NK-92 (cell line): Measurements from ENCODE around the gene TMEM208.

ENCODE experiments used
- DNase-seq: peaks from one replicate; lab custom pipeline; 2025; ENCODE audit not compliant: unreplicated experiment; lab: John Stamatoyannopoulos, UW

Gene TMEM208

DNA sequence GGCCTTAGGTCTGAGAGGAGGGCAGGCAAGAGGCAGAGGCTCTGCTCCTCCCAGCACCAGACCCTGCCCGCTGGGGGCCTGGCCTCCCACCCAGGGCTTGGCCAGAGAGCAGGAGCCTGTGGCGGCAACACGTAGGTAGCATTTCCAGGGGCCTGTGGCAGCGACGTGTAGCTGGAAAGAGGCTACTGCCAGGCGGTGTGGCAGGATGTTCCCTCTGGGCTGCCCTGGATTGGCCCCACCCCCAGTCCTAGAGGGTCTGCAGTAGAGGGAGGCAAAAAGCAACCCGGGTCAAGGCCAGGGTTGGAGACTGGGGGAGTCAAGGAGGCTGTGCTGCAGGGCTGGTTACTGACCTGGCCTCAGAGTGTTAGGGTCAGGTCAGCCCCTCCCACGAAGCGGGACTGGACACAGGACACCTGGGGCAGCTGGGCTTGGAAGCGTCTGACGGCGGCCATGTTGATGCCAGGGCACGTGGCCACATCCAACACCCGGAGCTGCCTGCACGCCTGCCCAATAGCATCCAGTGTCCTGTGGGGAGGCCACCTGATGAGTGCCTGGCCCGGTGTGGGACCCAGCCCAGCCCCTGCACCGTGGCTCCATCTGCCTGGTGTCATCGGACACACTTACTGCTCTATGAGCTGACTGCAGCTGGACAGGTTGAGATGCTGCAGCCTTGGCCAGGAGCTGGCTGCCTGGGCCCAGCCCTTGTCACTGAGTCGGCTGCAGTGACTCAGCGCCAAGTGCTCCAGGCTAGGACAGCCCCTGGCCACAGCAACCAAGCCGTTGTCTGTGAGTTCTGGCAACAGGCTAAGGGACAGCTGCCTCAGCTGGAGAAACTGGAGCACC lies 19.5 kb upstream of the TMEM208 start:
- no peak for DNase-seq

DNA sequence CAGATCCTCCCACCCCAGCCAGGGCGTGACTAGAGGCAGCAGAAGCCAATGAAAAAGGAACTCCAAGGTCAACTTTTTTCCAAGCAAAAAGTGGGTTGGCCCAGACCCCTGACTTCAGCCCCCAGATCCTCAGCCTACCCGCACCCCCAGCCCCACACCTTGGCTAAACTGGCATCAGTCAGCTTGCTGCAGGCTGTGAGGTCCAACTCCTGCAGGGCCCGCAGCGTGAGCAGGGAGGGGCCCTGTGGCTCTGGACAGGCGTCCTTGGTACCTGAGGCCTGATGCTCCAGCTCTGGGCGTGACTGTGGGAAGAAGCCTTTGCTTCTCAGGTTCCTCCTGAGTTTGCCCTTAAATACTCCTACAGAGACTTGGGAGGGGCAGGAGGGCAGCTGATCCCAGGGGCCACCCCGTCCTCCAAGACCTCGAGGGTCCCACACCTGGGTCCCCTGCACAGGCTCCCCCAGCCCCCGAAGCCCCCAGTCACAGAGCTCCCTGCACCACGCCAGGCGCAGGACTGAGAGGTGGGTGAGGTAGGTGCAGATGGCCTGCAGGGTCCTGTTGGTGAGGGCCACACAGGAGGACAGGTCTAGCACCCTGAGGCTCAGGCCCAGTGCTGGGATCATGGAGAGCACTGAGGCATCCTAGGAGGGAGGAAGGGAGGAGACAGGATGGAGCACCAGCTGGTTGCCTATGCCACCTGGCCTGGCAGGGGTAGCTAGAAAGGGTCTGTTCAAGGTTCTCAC lies 18.6 kb upstream of the TMEM208 start:
- no peak for DNase-seq

DNA sequence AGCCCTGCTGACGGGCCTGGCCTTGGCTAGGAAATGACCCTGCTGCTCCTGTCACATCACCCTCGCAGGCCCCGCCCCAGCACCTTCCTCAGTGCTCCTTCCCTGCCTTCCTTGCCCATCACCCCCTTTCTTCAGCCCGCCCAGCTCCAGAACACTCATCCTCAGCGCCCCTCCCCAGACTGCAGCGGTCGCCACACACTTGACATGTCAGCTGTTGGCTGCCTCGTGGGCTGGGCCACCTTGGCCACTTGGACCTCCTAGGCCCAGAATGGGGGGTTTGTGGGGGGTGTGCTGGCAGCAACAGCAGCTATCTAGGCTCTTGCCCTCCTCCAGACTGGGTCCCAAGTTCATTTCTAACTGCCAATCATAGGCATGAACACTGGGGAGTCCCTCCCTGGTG lies 17.4 kb upstream of the TMEM208 start:
- DNase-seq: no peak

DNA sequence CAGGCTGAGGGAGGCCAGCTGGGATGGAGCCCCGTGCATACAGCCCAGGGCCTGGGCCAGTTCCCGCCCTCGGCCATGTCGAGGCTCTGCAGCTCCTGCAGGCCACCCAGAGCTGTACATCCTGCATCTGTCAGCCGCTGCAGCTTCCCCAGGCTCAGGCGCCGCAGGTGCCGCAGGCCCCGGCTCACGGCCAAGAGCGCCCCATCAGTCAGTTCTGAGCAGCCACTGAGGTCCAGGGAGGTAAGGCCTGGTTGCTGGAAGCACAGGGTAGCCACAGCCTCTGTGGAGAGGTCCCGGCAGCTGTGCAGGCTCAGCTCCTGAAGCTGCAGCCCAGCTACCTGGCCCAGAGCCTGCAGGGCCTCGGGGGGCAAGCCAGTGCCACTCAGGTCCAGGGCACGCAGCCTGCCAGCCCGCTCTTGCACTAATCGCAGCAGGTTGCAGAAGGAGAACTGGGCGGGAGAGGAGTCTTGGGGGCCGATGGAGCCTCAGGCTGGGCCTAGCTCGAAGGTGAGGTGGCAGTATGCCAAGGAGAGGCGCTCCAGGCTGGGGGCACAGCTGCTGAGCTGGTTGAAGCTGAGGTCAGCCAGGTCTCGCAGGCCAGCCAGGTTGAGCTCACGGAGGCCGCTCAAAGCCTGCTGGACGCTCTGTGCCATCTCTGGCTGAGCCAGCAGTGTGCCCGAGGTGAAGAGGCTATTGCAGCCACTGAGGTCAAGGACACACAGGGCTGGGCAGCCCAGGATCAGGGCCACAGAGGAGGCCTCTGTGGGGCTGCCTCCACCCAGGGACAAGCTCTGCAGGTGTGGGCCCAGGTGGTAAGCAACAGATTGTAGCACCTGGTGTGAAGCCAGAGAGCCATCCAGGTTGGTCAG lies 16.6 kb upstream of the TMEM208 start:
- no peak for DNase-seq

DNA sequence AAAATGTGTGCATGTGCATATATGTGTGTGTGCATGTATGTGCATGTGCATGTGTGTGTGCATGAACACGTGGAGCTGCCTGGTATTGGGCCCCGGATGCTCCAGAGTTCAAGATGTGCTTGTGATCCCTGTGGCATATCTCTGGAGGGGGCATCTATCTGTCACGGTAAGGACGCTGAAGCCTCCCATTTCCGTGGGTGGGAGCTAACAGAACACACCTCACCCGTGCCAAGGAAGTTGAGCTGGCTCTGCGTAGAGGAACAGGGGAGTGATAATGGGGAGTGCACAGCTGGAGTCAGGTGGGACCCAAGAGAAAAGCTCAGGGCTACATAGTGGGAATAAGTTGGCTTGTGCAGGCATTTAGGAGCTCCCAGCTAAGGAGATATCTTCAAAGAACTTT lies 15.3 kb upstream of the TMEM208 start:
- DNase-seq: no peak

DNA sequence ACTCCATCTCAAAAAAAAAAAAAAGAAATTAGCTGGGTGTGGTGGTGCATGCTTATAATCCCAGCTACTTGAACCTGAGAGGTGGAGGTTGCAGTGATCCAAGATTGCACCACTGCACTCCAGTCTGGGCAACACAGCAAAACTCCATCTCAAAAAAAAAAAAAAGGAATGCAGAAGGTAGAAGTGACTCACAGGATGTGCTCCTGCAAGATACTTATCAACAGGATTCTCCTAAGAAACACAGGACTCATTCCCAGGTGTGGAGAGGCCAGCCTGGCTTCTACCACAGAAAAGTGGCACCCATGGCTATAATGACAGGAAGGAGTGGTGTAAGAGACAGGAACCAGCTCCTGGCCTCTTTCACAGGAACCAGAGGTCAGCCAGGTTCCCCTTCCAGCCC lies 14.2 kb upstream of the TMEM208 start:
- DNase-seq: no peak

DNA sequence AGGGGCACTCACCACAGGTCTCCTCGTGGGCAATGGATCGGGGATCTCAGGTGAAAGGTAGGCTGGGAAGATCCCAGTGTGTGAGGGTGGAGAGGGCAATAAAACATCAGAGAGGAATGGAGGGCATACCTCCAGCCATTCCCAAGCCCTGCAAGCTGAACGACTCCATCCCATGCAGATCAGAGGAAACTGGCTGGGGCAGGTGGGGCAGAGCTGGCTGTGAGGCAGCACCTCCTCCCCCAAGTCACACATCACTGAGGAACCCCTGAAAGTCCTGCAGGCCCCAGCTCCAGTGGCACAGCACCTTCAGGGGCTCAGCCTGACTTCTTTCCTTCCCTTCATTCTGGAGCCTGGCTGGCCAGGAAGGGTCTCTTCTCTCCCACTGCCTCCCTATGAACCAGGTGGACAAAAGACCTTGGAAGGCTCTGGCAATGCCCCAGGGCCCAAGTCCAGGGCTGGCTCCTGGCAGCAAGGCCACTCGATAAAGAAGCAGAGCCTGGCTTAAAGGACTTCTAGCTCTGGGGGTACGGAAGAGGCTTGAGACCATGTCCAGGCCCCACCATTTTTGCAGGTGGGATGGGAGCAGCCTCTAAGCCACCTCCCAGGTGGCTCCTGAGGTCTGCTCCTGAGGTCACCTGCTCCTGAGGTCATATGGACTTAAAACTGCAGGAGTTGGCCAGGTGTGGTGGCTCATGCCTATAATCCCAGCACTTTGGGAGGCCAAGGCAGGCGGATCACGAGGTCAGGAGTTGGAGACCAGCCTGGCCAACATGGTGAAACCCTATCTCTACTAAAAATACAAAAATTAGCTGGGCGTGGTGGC lies 13.5 kb upstream of the TMEM208 start:
- DNase-seq: no peak

DNA sequence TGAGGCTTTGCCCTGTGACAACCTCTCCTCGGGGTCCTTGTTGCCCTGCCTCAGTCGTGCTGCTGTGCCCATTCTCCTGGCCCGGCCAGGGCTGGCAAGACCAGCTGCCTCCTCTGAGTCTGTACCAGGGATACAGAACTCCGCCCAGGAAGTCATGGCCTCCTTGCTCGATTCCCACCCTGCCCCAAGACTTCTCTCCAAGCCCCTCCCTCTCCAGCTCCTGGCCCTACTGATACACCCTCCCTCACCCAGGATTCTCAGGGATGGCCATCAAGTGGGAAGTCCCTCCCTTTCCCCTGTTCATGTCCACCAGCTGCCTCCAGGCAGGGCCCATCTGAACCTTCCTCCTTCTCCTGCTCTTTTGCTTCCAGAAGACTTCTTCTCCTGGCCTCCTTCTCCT lies 11.2 kb upstream of the TMEM208 start:
- no peak for DNase-seq

DNA sequence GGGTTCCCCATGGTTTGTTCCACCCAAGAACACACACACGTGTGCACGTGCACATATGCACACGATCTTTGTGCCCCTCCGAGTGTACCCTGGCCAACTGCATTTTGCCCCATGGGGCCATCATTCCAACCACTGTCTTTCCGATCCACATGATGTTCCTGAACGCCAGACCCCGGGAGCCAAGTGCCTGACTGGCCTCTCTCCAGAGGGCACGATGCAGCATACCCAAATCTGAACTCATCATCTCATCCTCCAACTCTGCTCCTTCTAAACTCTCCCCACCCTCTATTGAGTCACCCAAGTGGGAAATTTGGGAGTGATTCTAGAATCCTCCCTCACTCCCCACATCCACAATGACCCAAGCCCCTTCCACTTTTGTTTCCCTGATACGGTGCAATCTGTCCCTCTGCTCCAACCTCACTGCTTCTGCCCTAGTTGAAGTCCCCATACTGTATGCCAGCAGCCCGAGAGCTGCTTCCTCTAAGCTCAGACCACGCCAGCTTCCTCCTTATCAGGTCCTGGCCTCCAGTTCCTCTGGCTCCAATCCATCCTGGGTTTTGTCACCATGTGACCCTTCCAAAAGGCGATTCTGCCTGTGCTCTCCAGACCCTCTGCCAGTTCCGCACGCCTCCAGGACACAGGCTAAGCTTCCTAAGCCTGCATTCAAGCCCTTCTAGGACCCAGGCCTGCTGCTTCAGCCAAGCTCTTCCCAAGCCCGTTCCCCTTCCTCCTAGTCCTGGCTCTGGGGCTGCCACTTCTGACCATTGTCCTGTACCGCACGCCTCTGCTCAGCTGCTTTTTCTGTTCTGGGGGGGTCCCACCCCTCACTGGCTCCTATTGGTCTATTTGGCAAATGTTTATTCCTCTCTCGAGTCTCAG lies 10.1 kb upstream of the TMEM208 start:
- DNase-seq: no peak

DNA sequence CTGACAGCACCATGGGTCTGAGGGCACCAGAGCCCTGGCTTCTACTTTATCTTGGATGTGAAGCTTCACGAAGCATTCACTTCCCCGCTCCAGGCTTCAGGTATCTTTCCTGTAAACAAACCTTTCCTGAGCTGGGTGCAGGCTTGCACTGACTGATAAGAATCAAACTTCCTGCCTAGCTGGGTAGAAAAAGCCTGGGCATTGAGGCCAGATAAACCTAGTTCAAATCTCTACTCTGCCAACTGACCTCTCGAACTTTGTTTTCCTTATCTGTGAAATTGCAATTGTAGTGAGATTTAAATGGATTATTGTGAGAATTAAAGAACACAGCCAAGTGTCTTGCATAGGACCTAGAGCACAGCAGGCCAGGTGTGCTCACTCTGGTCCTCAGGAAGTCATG lies 2.9 kb upstream of the TMEM208 start:
- DNase-seq: no peak

DNA sequence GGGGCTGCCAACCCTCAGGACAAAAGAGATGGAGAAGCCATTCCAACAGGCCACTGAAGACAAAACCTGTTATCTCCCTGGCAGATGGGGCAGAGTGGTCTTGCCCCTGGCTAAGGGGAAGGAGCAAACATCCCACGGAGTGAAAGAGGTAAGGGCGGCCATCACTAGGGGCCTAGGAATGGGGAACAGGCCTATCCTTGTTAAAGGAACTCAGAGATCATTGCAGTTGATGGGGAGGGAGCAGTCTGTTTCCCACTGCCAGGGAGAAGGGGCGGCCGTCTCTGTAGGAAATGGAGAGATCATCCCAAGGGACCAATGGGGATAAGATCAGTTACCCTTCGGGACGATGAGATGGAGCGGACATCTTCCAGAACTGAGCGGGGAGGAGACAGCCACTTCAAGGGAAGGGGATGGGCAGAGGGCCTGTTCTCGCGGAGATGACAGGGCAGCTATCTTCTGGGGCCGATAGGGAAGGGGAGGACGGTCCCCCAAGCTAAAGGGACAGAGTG lies 581 bp upstream of the TMEM208 start:
- no peak for DNase-seq

DNA sequence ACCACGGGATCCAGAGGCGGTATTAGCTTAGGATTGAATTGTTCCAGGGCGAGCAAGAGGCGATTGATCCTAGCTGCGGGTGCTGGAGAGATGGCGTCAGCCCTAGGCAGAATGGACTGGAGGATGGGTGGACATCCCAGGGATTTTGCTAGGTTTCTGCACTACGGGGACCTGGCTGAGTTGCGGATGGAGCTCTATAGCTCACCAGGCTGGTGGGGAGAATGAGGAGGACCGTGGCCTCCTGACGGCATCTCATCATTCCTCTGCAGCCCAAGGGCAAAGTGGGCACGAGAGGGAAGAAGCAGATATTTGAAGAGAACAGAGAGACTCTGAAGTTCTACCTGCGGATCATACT lies 614 bp downstream of the TMEM208 start:
- no peak for DNase-seq

DNA sequence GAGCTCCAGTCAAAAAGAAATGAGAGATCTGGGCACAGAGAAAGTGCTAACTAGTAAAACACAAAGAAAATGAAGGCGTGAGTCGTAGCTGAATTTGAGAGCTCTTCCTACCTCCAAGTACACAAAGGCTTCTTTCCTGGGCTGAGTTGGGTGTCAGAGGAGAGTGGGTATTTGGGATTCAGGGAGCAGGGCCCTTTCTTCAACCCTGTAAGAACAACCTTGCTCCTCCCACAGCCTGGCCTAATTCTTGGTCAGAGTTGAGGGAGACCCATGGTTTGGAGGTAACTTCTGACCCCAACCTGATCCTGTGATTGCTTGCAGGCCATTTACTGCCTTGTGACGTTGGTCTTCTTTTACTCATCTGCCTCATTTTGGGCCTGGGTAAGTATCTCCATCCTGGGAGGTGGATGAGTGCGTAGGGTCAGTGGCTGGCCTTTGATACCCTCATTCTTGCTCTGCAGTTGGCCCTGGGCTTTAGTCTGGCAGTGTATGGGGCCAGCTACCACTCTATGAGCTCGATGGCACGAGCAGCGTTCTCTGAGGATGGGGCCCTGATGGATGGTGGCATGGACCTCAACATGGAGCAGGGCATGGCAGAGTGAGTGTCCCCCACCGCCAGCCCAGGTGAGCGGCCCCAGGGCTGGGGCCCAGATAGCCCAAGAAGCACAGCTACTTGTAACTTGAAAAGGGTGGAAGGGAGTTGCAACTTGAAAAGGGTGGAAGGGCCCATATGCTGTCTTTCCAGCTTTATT lies 1.3 kb downstream of the TMEM208 start:
- no peak for DNase-seq

DNA sequence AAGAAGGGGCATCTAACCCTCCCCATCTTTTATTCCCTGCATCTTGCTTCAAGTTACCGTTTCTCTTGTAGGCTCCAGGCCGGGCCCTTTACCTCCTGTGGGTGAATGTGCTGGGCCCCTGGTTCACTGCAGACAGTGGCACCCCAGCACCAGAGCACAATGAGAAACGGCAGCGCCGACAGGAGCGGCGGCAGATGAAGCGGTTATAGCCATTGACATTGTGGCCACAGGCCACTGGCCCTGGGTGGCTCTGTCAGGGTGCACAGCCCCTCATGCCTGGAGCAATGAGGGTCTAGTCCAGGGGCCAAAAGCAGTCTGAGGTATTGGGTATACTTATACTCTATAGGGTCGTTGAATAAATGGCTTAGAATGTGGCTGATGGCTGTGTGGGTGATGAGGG lies 2.0 kb downstream of the TMEM208 start:
- no peak for DNase-seq

DNA sequence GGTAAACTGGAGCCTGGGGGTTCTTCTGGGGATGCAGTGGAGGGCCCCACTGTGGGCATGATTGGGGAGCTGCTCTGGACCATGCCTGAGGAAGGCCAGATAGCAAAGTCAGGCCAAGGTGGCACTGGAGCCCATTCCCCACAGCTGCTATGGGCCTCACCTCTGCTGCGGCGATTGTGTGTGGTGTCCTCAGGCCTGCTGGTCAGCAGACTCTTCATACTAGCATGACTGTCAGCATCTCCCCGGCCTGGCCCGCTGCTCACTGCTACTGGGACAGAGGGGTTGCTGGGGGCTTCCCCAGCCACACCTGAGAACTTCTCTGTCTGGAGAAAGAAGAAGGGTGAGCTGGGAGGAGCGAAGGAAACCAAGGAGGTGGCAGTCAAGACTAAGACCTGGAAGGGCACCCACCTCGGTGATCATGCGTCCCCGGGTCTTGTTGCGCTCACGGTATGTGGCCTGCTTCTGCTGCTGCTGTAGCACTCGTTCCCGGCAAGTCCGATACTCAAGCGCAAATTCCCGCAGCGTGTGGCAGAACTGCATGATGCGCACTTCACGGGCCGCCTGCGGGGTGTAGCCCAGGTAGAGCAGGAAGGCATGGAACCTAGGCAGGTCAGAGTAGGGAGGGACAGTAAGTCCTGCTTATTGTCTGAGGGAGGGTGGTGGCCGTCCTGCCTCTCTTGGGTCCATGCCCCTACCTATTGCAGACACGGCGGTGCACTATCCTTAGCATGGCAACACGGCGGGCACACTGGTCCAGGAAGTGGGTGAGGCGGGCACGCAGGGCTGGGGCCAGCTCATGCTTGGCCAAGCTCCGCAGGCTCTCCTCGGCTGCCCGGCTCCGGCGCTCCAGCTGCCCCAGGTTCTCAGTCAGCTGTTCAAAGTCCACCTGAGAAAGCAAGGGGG lies 3.2 kb downstream of the TMEM208 start:
- DNase-seq: no peak

DNA sequence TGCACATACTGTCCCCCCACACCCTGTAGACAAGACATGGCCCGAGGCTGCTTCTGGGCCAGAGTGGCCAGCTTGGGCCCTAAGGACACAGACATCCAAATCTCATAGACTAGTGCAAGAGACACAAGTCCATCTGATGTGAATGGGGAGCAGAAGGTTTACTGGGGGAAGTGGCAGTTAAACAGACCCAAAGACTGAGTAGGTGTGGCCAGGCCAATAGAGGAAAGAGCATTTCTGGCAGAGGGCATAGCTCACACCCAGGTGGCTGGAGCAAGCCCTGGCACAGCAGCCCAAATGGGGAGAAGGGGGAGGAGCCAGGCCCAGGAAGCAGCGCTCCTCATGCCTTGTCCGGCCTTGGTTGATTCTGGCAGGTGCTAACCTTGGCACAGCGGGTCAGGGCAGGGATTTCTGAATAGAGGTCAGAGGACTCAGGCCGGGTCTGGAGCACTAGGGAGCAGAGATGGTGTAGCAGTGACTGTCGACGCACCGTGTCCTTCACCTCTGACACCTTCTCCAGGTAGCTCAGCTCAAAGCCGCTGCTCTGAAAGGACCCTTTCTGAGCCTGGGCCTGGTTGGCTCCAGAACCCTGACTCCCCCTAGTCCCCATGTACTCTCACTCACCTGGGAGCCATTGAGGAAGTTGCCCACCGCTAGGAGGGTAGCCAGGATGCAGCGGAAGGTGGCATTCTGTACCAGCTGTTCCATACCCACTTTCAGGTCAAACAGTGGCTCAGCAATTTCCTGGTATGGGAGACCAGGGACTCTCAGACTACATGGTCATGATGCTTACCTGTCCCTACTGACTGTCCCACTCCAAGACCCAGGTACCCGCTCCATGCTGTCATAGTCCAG lies 4.1 kb downstream of the TMEM208 start:
- DNase-seq: no peak

DNA sequence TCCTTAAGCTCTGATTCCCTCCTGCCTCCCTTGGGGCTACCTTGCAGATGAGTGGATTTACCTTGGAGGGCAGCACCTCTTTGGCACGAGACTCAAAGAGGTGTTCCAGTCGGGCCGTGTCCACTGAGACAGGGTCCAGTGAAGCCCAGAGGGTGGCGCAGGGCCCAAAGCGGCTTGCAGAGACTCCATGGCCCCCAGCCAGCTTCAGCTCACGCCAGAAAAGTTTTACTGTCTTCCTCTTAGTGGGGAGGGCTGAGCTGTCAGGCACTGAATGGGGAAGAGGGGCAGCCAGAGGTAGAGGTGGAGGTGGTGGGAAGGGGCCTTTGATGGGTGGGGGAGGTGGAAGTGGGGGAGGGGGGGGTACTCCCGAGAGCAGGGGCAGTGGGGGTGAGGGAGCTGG lies 6.7 kb downstream of the TMEM208 start:
- DNase-seq: no peak
